HepG2 (cell line): ENCODE results near the gene NR2F6. TPM values are rescaled to one million over a fixed set of nuclear protein-coding genes. Genes with fewer than 3 reads are reported as not detected.

Experiments used
- CEBPB ChIP-seq: IDR thresholded peaks from 2 replicates; pipeline ENCODE4 v1.6.1; 2011; ENCODE audit warnings: low read depth, low read length, improper control_type of control experiment, borderline replicate concordance
- DZIP1 ChIP-seq: sonication (generic); formaldehyde crosslinking; IDR thresholded peaks from 2 replicates; pipeline ENCODE4 v1.5.0; 2020; ENCODE audit warnings: mild to moderate bottlenecking, missing genetic modification reagents
- FOXP4 ChIP-seq: sonication (generic); formaldehyde crosslinking; IDR thresholded peaks from 2 replicates; pipeline ENCODE4 v1.4.0; 2020; ENCODE audit warnings: missing genetic modification reagents
- GPBP1L1 ChIP-seq: sonication (generic); formaldehyde crosslinking; IDR thresholded peaks from 2 replicates; pipeline ENCODE4 v1.5.0; 2020; ENCODE audit warnings: mild to moderate bottlenecking, missing genetic modification reagents
- HOXA9 ChIP-seq: sonication (generic); formaldehyde crosslinking; IDR thresholded peaks from 2 replicates; pipeline ENCODE4 v1.8.1; 2022; ENCODE audit warnings: missing genetic modification reagents, mild to moderate bottlenecking, moderate library complexity, borderline replicate concordance
- LBX2 ChIP-seq: sonication (generic); formaldehyde crosslinking; IDR thresholded peaks from 2 replicates; pipeline ENCODE4 v1.5.0; 2020; ENCODE audit warnings: missing genetic modification reagents, mild to moderate bottlenecking, borderline replicate concordance
- MAZ ChIP-seq, 2 experiments: sonication (generic) in 1 of 2; formaldehyde crosslinking in 1 of 2; IDR thresholded peaks; 2 replicates each; pipeline versions ENCODE4 v1.5.0 to v1.6.1; 2012 to 2020; ENCODE audit warnings: low read depth in 2 of 2, mild to moderate bottlenecking in 2 of 2, borderline replicate concordance in 1 of 2, improper control_type of control experiment in 1 of 2, low read length in 1 of 2, missing genetic modification reagents in 1 of 2, moderate library complexity in 1 of 2
- MED8 ChIP-seq: sonication (generic); formaldehyde crosslinking; IDR thresholded peaks from 2 replicates; pipeline ENCODE4 v1.8.1; 2023; ENCODE audit warnings: mild to moderate bottlenecking, missing genetic modification reagents; ENCODE audit not compliant: insufficient replicate concordance
- RFXANK ChIP-seq: IDR thresholded peaks from 2 replicates; pipeline ENCODE4 v1.6.1; 2016
- SAP130 ChIP-seq: IDR thresholded peaks from 2 replicates; pipeline ENCODE4 v1.6.1; 2016; ENCODE audit warnings: low read depth
- SMAD3 ChIP-seq: sonication (generic); formaldehyde crosslinking; IDR thresholded peaks from 2 replicates; pipeline ENCODE4 v1.4.0; 2020; ENCODE audit warnings: missing genetic modification reagents
- SSRP1 ChIP-seq: IDR thresholded peaks from 2 replicates; pipeline ENCODE4 v1.6.1; 2016; ENCODE audit warnings: control low read depth
- ZBTB33 ChIP-seq: sonication (generic); formaldehyde crosslinking; IDR thresholded peaks from 2 replicates; pipeline ENCODE4 v1.4.0; 2020; ENCODE audit warnings: missing genetic modification reagents
- ZBTB43 ChIP-seq: sonication (generic); formaldehyde crosslinking; conservative IDR thresholded peaks from 2 replicates; pipeline ENCODE4 v1.4.0; 2020; ENCODE audit warnings: missing genetic modification reagents
- ZKSCAN1 ChIP-seq: fragments of 150-350 bp; IDR thresholded peaks from 2 replicates; pipeline ENCODE4 v1.6.1; 2014; ENCODE audit warnings: low read length
- ZNF260 ChIP-seq: sonication (generic); formaldehyde crosslinking; IDR thresholded peaks from 2 replicates; pipeline ENCODE4 v1.4.0; 2020; ENCODE audit warnings: missing genetic modification reagents, low read depth, mild to moderate bottlenecking, borderline replicate concordance
- ZNF362 ChIP-seq: sonication (generic); formaldehyde crosslinking; IDR thresholded peaks from 2 replicates; pipeline ENCODE4 v1.4.0; 2020; ENCODE audit warnings: missing genetic modification reagents, mild to moderate bottlenecking, borderline replicate concordance
- ZNF543 ChIP-seq: sonication (generic); formaldehyde crosslinking; IDR thresholded peaks from 2 replicates; pipeline ENCODE4 v1.4.0; 2020; ENCODE audit warnings: mild to moderate bottlenecking, missing genetic modification reagents
- polyA plus RNA-seq, 8 experiments: library from polyadenylated mRNA; depleted of rRNA in 3 of 8; stranded (reverse) in 7 of 8; unstranded in 1 of 8; fragments of >200 nt; fragmentation: Illumina TruSeq in 4 of 8; extraction: Trizol in 4 of 8; gene quantifications; 2 replicates each; pipeline versions ENCODE4 v1.2.1 to v1.2.3, GENCODE V29; 2011 to 2016; ENCODE audit warnings: low read depth in 4 of 8, missing spikeins in 1 of 8, mixed read lengths in 1 of 8; ENCODE audit not compliant: insufficient read depth in 1 of 8
- total RNA-seq, 5 experiments: library from RNA; depleted of rRNA; stranded (reverse); fragments of >200 nt; fragmentation: Illumina TruSeq; extraction: Trizol; gene quantifications; 2 replicates each; pipeline ENCODE4 v1.2.3, GENCODE V29; 2016; ENCODE audit warnings: low read depth in 1 of 5

Gene NR2F6
- total and polyA plus RNA-seq, 2 of the 13 experiments (the other 11 are each of a cell fraction or from before 2014, with no cell fraction given), result 30.9 to 72.4 TPM

- TF ChIP-seq MAZ (IDR thresholded peaks at IDR 0.05; ENCODE audit: borderline replicate concordance, low read depth, low read length) (no peak), MAZ (CRISPR knock-in tag; IDR thresholded peaks at IDR 0.05; ENCODE audit: low read depth) (peak; percentile 46; the same call in 1 of the 2 replicates), ZBTB33 (CRISPR knock-in tag) (peak; percentile 23; the same call in 1 of the 2 replicates), RFXANK (CRISPR knock-in tag) (no peak), HOXA9 (CRISPR knock-in tag) (no peak), MED8 (CRISPR knock-in tag) (no peak), SMAD3 (CRISPR knock-in tag) (no peak), FOXP4 (CRISPR knock-in tag) (no peak; the same call in 1 of the 2 replicates), ZKSCAN1 (no peak), SAP130 (peak; percentile 40; the same call in 1 of the 2 replicates), ZNF260 (no peak), SSRP1 (CRISPR knock-in tag) (no peak), GPBP1L1 (CRISPR knock-in tag) (no peak), CEBPB (peak; percentile 40; the same call in 1 of the 2 replicates), ZNF543 (peak; percentile 54; the same call in 1 of the 2 replicates), ZNF362 (peak; percentile 94), LBX2 (CRISPR knock-in tag) (no peak), DZIP1 (CRISPR knock-in tag) (no peak), ZBTB43 (CRISPR knock-in tag) (no peak)
Observed at GRCh38 chr19:17255150-17255621, 9.5 kb upstream of the NR2F6 start (continued).
